H1 (cell line): Measurements from ENCODE around the gene MORC1.

Source experiments
- ASH2L ChIP-seq: fragments of 200-600, 300-600 bp; sonication (generic); IDR thresholded peaks from one replicate; pipeline ENCODE4 v1.7.1; 2017; ENCODE audit warnings: low read length
- POLR2AphosphoS5 ChIP-seq: IDR thresholded peaks from 2 replicates; pipeline ENCODE4 v1.6.1; 2011; ENCODE audit warnings: low read depth, low read length

DNA sequence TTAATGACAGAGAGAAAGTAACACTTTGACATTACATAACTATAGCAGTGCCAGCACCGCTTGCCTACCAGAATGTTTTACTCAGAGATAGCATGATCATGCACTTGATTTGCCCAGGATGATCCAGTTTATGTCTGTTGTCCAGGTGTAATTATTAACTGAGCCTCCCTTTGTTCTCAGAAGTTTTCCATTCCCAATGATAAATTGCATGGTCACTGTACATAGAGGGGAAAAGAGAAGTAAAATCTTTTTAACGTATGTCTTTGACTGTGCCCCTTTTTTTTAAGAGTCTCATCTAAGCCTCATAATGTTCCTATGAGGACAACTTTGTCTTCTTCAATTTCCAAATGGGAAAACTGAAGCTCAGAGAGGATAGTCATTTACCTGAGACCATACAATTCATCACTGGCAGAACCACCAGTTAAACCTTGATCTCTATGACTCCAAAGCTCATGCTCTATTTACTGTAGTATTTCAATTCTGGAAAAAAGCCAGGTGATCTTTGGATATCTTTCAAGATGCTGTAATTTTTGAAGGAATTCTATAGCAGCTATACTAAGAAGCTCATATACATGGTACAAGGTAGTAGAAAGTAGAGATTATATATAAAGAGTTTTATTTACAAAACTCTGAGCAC lies 43.7 kb upstream of the MORC1 start:
- no peak for TF ChIP-seq POLR2AphosphoS5
- TF ChIP-seq ASH2L: no peak
